GM19324 (cell line): ENCODE results near the gene PMS1.
"Not testable (repeated sequence)": the region's sequence is repeated elsewhere in the genome, so short reads cannot be mapped to it uniquely, and the experiment has no call there.

Source experiments
- ATAC-seq: cut with Tn5 transposase; IDR thresholded peaks from one replicate; pipeline ENCODE4 v1.9.1; 2021; ENCODE audit warnings: mild to moderate bottlenecking, moderate library complexity; ENCODE audit not compliant: unreplicated experiment, low FRiP score

The PMS1 gene

GRCh38 chr2:189783927-189784867, at the start of gene PMS1, which contains the start of gene ORMDL1:
Gene PMS1, plus strand, starts transcription at chr2:189784450. Its CDS starts 7,360 bp downstream, at chr2:189791810.
Gene ORMDL1, minus strand, starts transcription at chr2:189784339. Its CDS starts 1,744 bp downstream, at chr2:189782595.
- peak; percentile 97 for ATAC-seq

- ATAC-seq: peak; percentile 44
Observed at GRCh38 chr2:189751080-189751658, 33.1 kb upstream of the PMS1 start.

- no peak for ATAC-seq
Observed at GRCh38 chr2:189756311-189756952, 27.8 kb upstream of the PMS1 start.

- not testable (repeated sequence) for ATAC-seq
Observed at GRCh38 chr2:189760154-189760553, 24.1 kb upstream of the PMS1 start.

GRCh38 chr2:189762229-189762550, 22.1 kb upstream of the PMS1 start:
- no peak for ATAC-seq

GRCh38 chr2:189762551-189763298, 21.5 kb upstream of the PMS1 start, which contains the start of gene OSGEPL1:
Gene OSGEPL1, minus strand, starts transcription at chr2:189762792. Its CDS starts 1,152 bp downstream, at chr2:189761640.
- peak; percentile 98 for ATAC-seq

GRCh38 chr2:189763908-189764661, 20.2 kb upstream of the PMS1 start:
- ATAC-seq: no peak

- ATAC-seq: no peak
Observed at GRCh38 chr2:189770590-189771322, 13.5 kb upstream of the PMS1 start.

GRCh38 chr2:189772212-189772611, 12.0 kb upstream of the PMS1 start:
- no peak for ATAC-seq

- no peak for ATAC-seq
Observed at GRCh38 chr2:189782221-189782671, 2.0 kb upstream of the PMS1 start.

- ATAC-seq: peak; percentile 10
Observed at GRCh38 chr2:189783451-189783926, 761 bp upstream of the PMS1 start.

- ATAC-seq: peak; percentile 73
Observed at GRCh38 chr2:189791338-189792042, 7.2 kb downstream of the PMS1 start.

- ATAC-seq: no peak
Observed at GRCh38 chr2:189794310-189794709, 10.1 kb downstream of the PMS1 start.

- no peak for ATAC-seq
Observed at GRCh38 chr2:189797902-189798301, 13.7 kb downstream of the PMS1 start.

- no peak for ATAC-seq
Observed at GRCh38 chr2:189798312-189799029, 14.2 kb downstream of the PMS1 start.

GRCh38 chr2:189799030-189799331, 14.7 kb downstream of the PMS1 start:
- ATAC-seq: no peak

- ATAC-seq: no peak
Observed at GRCh38 chr2:189799531-189799930, 15.3 kb downstream of the PMS1 start.

GRCh38 chr2:189802396-189802912, 18.2 kb downstream of the PMS1 start:
- no peak for ATAC-seq
